Activated CD4-positive, alpha-beta T cell treated with anti-CD3 and anti-CD28 coated beads, Interleukin-2, amount 50 U/mL, for 24 hours (primary cell): Measurements from ENCODE around the gene S1PR5.
A peak's percentile ranks its signal among the peaks of the same experiment; 100 is the strongest.

ENCODE experiments used
- DNase-seq, 2 donors: peaks; one replicate each; pipeline ENCODE4 v3.0.0-alpha.2; 2020; ENCODE audit warnings: low read depth in 1 of 2, low spot score in 1 of 2

S1PR5 gene

DNA sequence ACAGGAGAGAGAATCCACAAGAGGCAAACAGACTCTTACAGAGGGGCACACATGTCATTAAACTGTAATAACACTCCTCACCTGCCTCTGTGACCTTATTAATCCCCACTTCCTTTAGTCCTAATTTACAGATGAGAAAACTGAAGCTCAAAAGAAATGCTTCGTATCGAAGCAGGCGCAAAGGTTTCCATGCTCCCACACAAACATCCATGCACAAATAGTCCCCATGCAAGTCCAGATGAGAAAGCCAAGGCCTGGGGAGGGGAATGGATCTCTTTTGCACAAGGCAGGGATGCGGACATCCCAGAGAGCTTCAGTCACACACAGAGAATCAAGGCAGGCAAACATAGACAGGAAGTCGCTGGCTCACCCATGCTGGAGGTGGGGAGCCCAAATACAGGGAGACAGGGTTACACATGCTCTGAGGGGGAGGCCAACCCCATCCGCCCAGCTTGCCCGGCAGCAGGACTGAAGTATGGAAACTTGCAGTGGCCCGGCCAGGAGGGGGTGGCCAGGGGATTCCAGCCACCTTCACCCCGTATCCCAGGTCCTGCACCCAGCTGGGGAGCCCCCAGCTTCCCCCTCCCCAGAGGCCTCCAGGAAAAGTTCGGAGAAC lies 468 bp downstream of the S1PR5 start:
- DNase-seq = no peak

GRCh38 chr19:10516064-10516385 lies 1.2 kb downstream of the S1PR5 start:
- DNase-seq = no peak

GRCh38 chr19:10514211-10515145 lies 2.8 kb downstream of the S1PR5 start:
- no peak for DNase-seq

- no peak for DNase-seq
Observed at GRCh38 chr19:10513223-10513622, 4.0 kb downstream of the S1PR5 start.

DNA sequence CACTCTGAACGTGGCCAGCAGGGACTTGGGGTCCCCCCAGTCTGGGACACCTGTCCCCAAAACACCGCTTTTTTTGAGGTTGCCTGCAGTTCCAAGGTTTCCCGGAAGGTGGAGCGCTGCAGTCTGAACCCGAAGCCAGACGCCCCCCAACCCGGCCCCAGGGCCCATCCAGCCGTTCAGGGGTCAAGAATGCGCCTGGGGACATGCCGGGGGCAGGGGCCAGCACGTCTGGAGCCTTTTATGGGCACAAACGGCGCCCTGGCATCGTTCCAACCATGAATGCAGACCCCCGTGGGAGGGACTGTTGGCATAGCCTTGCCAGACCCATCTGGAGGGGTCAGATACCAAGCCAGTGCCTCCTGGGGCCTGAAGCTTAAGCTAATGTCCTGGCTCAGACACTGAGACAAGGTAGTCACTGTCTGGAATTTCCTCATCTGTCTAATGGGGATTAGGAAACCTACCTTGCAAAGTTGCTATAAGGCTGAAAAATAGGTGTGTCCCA lies 6.9 kb downstream of the S1PR5 start:
- DNase-seq = no peak

DNA sequence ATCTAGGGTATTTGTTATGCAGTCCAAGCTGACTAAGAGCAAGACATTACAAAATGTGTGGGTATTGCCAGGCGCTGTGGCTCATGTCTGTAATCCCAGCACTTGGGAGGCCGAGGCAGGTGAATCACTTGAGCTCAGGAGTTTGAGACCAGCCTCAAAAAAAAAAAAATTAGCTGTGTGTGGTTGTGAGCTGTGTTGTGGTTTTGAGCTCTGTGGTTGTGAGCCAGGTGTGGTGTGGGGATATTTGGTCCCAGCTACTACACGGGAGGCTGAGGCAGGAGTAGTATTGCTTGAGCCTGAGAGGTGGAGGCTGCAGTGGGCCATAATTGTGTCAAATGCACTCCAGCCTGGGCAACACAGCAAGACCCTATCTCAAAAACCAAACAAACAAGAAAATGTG lies 8.5 kb downstream of the S1PR5 start:
- DNase-seq = no peak

DNA sequence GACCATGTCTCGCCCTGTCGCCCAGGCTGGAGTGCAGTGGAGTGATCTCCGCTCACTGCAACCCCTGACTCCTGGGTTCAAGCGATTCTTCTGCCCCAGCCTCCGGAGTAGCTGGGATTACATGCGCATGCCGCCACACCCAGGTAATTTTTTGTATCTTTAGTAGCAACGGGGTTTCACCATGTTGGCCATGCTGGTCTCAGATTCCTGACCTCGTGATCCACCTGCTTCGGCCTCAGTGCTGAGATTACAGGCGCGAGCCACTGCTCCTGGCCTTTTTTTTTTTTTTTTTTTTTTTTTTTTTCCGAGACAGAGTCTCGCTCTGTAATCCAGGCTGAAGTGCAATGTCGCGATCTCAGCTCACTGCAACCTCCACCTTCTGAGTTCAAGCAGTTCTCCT lies 9.2 kb downstream of the S1PR5 start:
- no peak for DNase-seq

DNA sequence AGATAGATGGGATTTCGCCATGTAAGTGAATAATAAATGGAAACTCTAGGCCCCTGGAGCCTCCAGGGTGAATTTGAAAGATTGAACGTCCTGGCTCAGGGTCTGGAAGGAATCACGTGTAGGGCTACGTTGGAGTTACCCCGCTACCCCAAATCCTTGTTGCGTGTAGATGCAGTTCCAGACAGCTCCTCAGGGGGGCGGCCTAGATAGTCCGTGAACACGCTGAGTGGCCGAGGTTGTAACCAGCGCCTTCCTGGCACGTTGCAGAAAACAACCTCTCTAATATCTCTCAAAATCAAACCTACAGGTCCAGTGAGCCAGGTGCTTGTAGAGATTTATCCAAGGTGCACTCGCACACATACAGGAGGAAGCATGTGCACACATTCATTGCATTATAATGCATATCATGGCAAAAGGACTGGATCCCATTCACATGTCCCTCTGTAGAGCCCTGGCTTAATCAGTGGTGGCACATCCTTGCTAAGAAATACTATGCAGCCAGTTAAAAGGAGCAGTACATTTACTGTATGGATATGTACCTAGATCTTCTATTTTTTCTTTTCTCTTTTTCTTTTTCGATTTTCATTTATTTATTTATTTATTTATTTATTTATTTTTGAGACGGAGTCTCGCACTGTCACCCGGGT lies 11.5 kb downstream of the S1PR5 start:
- peak; percentile 62 to 76 for DNase-seq

- DNase-seq = peak in 1 of 2 donors; percentile 43
Observed at GRCh38 chr19:10503002-10503789, 14.1 kb downstream of the S1PR5 start, which contains the start of gene KEAP1. Gene KEAP1 (minus strand): TSS chr19:10503356. CDS start chr19:10500033, 3,323 bp downstream.

DNA sequence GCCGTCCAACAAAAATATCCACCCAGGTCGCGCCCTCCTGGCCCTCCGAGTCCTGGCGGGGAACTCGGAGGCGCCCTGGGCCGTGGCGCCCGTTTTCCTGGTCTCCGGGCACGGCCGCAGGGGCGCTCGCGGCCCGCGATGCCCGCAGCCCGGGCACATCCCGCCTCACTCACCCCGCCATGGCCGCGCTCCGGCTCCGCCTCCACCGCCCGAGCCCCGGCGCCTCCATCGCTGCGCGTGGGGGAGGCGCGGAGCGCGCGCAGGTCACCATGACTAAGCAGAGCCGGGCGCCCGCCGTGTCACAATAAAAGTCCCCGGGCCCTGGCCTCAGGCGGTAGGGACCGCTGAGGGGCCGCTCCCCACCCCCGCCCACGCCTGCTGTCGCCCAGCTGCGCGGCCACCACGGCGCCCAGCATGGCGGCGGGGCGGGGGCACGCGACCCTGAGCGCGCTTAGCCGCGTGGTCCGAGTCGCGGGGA lies 14.7 kb downstream of the S1PR5 start:
- peak; percentile 83 to 85 for DNase-seq

DNA sequence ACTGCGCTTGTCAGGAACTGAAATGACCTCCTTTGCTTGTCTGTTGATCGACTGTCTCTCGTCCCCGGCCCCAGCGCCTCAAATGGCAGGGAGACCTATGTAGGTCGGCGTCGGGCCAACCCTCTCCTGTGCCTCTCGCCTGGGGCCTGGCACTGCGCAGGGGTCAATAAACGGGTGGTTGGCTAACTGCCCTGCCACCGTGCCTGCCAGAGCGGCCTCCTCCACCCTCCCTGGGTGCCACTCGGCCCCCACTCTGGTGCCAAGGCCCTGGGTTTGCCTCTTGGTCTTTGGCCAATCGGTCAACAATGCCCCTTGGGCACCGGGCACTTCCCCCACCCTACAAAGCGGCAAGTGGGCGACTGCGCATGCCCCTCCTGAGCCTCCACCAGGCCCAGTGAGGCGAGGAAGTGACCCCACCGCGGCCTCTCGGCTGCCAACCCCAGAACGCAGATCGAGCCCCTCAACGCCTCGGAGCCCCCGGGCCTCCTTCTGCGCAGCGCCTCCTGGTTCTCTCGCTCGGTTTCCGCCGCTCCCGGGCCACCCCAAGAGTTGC lies 15.2 kb downstream of the S1PR5 start:
- DNase-seq = peak in 1 of 2 donors; percentile 42

GRCh38 chr19:10500247-10500592 lies 17.0 kb downstream of the S1PR5 start:
- DNase-seq = no peak

DNA sequence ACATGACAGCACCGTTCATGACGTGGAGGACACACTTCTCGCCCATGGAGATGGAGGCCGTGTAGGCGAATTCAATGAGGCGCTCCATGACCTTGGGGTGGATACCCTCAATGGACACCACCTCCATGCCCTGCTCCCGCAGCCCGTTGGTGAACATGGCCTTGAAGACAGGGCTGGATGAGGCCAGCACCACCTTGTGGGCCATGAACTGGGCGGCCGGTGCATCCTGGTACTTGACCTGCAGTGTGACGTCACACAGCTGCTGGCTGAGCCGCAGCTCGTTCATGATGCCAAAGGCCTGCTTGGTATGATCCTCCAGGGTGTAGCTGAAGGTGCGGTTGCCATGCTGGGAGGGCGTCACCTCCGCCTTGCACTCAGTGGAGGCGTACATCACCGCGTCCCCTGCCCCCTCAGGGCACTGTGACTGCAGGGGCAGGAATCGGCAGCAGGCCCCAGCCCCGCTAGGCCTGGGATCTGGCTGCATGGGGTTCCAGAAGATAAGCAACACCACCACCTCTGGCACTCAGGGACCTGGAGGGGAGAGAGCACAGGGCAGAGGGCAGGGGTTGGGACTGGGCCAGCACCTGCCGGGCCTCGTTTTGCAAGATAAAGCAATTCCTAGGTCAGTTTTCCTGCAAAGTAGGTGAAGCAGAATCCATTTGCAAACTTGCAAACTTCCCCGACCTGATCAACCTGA lies 17.5 kb downstream of the S1PR5 start:
- DNase-seq = no peak

DNA sequence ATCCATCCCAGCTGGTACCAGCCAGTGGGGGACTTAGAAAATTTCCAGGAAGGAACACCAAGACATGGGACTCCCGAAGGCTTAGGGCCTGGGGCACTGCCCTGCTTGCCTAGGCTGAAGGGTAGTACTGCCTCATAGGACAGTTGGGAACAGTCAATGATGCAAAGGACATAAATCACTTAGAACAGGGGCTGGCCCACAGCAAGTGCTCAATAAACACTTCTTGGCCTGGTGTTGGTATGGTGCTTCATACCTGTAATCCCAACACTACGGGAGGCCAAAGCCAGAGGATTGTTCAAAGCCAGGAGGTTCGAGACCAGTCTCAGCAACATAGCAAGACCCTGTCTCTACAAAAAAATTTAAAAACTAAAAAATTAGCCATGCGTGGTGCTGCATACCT lies 19.9 kb downstream of the S1PR5 start:
- DNase-seq = no peak

DNA sequence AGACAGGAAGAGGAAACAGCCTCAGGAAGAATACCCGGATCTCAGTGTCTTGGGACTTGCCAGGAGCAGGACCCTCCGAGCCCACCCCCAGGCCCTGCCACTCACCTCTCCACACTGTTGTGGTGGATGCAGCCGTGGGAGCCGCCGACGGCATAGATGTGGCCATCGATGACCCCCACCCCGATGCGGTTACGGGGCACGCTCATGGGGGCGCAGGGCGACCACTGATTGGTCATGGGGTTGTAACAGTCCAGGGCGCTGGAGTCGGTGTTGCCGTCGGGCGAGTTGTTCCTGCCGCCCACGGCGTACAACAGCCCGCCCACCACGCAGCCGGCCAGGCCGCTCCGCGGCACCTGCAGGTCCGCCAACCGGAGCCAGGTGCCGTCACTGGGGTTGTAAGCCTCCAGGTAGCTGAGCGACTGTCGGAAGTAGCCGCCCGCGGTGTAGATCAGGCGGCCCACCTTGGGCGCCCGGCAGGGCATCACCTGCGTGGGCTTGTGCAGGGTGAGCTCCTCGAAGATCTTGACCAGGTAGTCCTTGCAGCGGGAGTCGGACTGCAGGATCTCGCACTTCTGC lies 25.7 kb downstream of the S1PR5 start:
- DNase-seq = no peak

DNA sequence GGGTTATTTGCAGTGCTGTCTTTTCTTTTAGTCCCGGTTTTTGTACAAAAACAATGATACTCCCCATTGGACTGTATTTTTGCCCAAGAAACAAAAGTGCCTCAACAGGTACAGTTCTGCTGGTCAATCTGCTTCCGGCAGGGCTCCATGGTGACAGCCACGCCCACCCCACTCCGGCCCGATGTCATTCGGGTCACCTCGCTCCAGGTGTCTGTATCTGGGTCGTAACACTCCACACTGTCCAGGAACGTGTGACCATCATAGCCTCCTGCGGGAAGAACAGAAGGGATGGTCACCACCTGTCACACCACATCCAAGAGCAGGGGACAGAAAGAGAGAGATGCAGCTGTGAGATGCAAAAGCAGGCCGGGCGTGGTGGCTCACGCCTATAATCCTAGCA lies 30.7 kb downstream of the S1PR5 start:
- DNase-seq = no peak

GRCh38 chr19:10478903-10479384 lies 38.3 kb downstream of the S1PR5 start:
- peak; percentile 76 to 86 for DNase-seq

DNA sequence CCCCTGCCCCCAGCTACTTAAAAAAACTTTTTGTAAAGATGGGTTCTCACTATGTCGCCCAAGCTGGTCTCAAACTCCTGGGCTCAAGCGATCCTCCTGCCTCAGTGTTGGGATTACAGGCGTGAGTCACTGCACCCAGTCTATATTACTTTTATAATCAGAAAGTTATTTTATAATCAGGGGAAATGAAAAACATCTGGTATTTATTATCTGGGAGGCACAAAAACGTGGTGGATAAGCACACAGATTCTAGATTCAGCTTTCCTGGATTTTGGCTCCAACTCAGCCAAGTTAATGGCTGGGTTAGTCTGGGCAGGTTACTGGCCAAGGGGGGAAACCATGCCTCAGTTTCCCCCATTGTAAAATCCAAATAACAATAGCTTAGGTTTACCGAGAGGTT lies 38.8 kb downstream of the S1PR5 start:
- no peak for DNase-seq

DNA sequence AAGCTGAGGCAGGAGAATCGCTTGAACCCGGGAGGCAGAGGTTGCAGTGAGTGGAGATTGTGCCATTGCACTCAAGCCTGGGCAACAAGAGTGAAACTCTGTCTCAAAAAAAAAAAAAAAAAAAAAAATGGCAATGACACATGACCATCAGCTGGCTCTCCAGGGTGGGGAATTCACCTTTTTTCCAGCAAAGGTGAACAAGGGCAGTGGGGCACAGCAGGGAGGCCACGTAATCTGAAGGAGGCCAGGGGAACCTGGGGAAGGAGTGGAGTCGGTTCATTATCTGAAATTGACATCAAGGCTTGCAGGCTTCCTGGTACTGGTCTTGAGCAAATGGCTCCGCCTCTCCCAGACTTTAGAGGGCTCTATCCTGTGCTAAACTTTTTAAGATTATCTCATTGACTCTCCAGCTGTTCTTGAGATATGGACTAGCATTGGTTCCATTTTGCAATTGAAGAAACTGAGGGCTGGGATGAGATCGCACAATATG lies 42.2 kb downstream of the S1PR5 start:
- no peak for DNase-seq
